Muscle of leg (tissue), 11 donors: Measurements from ENCODE around the gene OR6Q1. TPM values are rescaled to one million over a fixed set of nuclear protein-coding genes. Genes with fewer than 3 reads are reported as not detected.

Source experiments
- DNase-seq: peaks from one replicate; pipeline ENCODE4 v3.0.0; 2013
- H3K27ac ChIP-seq: one replicate; pipeline ENCODE4 v1.5.1; 2013; ENCODE audit warnings: mild to moderate bottlenecking, low read length, control low read depth
- H3K27me3 ChIP-seq: one replicate; pipeline ENCODE4 v1.6.1; 2013; ENCODE audit warnings: low read length; ENCODE audit not compliant: control insufficient read depth, insufficient read depth
- H3K36me3 ChIP-seq: one replicate; pipeline ENCODE4 v1.6.1; 2013; ENCODE audit warnings: low read length; ENCODE audit not compliant: control insufficient read depth, insufficient read depth
- H3K4me1 ChIP-seq: one replicate; pipeline ENCODE4 v1.6.1; 2013; ENCODE audit warnings: low read length; ENCODE audit not compliant: control insufficient read depth, insufficient read depth
- H3K4me3 ChIP-seq: one replicate; pipeline ENCODE4 v1.5.1; 2013; ENCODE audit warnings: low read length, control low read depth
- H3K9me3 ChIP-seq: replicated peaks from 2 replicates; pipeline ENCODE4 v1.6.1; 2013; ENCODE audit warnings: low read depth, low read length; ENCODE audit not compliant: control insufficient read depth
- WGBS: methylation state at CpG from one replicate; pipeline ENCODE4 v1.1.5; 2013; ENCODE audit warnings: missing lambda C conversion rate; ENCODE audit not compliant: insufficient coverage; 5-methylcytosine and 5-hydroxymethylcytosine counted together
- polyA plus RNA-seq, 8 donors: library from polyadenylated mRNA; unstranded; fragments of 120-200 nt; gene quantifications; one replicate each; pipeline versions ENCODE4 v1.2.1 to v1.2.3, GENCODE V29; 2013; ENCODE audit warnings: inconsistent platforms in 1 of 8, low replicate concordance in 1 of 8; ENCODE audit not compliant: insufficient read length in 8 of 8, insufficient read depth in 1 of 8
- total RNA-seq: library from RNA; stranded (reverse); fragments of 120-200 nt; gene quantifications from one replicate; pipeline ENCODE4 v1.2.4, GENCODE V29; 2013

The OR6Q1 gene
- total and polyA plus RNA-seq, 9 donors, result not detected

GRCh38 chr11:58055806-58056401 is 25.2 kb downstream of the OR6Q1 start:
- H3K36me3 ChIP-seq, result no peaks in the 10 kb centered on the region
- no peaks in the 10 kb centered on the region for H3K27me3 ChIP-seq
- no peak overlapping the region for H3K4me3 ChIP-seq
- no CpG with 5 or more reads among the region's 1 CpG for WGBS
- no peak for DNase-seq
- H3K9me3 ChIP-seq, result no peaks in the 10 kb centered on the region
- H3K4me1 ChIP-seq, result peaks cover 15% of the 10 kb centered on the region
- no peak overlapping the region for H3K27ac ChIP-seq

GRCh38 chr11:58057481-58057880 is 26.7 kb downstream of the OR6Q1 start:
- H3K4me3 ChIP-seq, result no peak overlapping the region
- 60% methylated on average over 2 of the region's 3 CpGs for WGBS
- no peaks in the 10 kb centered on the region for H3K36me3 ChIP-seq
- H3K4me1 ChIP-seq, result peaks cover 15% of the 10 kb centered on the region
- H3K27ac ChIP-seq, result no peak overlapping the region
- no peaks in the 10 kb centered on the region for H3K9me3 ChIP-seq
- no peak for DNase-seq
- no peaks in the 10 kb centered on the region for H3K27me3 ChIP-seq

- H3K4me1 ChIP-seq, result peaks cover 15% of the 10 kb centered on the region
- 57% methylated on average over 5 of the region's 13 CpGs for WGBS
- no peaks in the 10 kb centered on the region for H3K27me3 ChIP-seq
- H3K36me3 ChIP-seq, result no peaks in the 10 kb centered on the region
- peak; percentile 28 for DNase-seq
- H3K27ac ChIP-seq, result peak overlapping the region; percentile 70
- no peaks in the 10 kb centered on the region for H3K9me3 ChIP-seq
- H3K4me3 ChIP-seq, result no peak overlapping the region
Measured at GRCh38 chr11:58058276-58059006, 27.7 kb downstream of the OR6Q1 start.

GRCh38 chr11:58059007-58059350 is 28.2 kb downstream of the OR6Q1 start:
- Histone ChIP-seq H3K36me3 (no peaks in the 10 kb centered on the region), H3K27ac (peak overlapping the region; percentile 70), H3K9me3 (no peaks in the 10 kb centered on the region), H3K4me1 (peaks cover 15% of the 10 kb centered on the region), H3K27me3 (no peaks in the 10 kb centered on the region), H3K4me3 (no peak overlapping the region)
- peak; percentile 71 for DNase-seq
- WGBS, result no CpG with 5 or more reads among the region's 4 CpGs

- no peak overlapping the region for H3K4me3 ChIP-seq
- no peak for DNase-seq
- H3K27ac ChIP-seq, result no peak overlapping the region
- no peaks in the 10 kb centered on the region for H3K9me3 ChIP-seq
- peaks cover 15% of the 10 kb centered on the region for H3K4me1 ChIP-seq
- H3K27me3 ChIP-seq, result no peaks in the 10 kb centered on the region
- H3K36me3 ChIP-seq, result no peaks in the 10 kb centered on the region
- 78% methylated on average over 3 of the region's 3 CpGs for WGBS
Measured at GRCh38 chr11:58060535-58060934, 29.8 kb downstream of the OR6Q1 start.

- H3K4me3 ChIP-seq, result no peak overlapping the region
- DNase-seq, result no peak
- H3K27me3 ChIP-seq, result no peaks in the 10 kb centered on the region
- WGBS, result 71% methylated on average over 4 of the region's 6 CpGs
- no peaks in the 10 kb centered on the region for H3K36me3 ChIP-seq
- H3K9me3 ChIP-seq, result no peaks in the 10 kb centered on the region
- peaks cover 15% of the 10 kb centered on the region for H3K4me1 ChIP-seq
- no peak overlapping the region for H3K27ac ChIP-seq
Measured at GRCh38 chr11:58060939-58061672, 30.4 kb downstream of the OR6Q1 start.

GRCh38 chr11:58061813-58062212 is 31.1 kb downstream of the OR6Q1 start:
- H3K36me3 ChIP-seq, result no peaks in the 10 kb centered on the region
- WGBS, result no CpG with 5 or more reads among the region's 6 CpGs
- no peaks in the 10 kb centered on the region for H3K9me3 ChIP-seq

GRCh38 chr11:58067685-58068084 is 36.9 kb downstream of the OR6Q1 start:
- no peak for DNase-seq
- WGBS, result 24% methylated on average over 2 of the region's 5 CpGs
- Histone ChIP-seq H3K4me3 (no peak overlapping the region), H3K27me3 (no peaks in the 10 kb centered on the region), H3K9me3 (no peaks in the 10 kb centered on the region), H3K4me1 (no peaks in the 10 kb centered on the region), H3K27ac (no peak overlapping the region), H3K36me3 (no peaks in the 10 kb centered on the region)

More at GRCh38 chr11:58061813-58062212, 31.1 kb downstream of the OR6Q1 start:
- no peaks in the 10 kb centered on the region for H3K27me3 ChIP-seq
- H3K4me1 ChIP-seq, result peaks cover 15% of the 10 kb centered on the region
- H3K4me3 ChIP-seq, result no peak overlapping the region
- no peak for DNase-seq
- H3K27ac ChIP-seq, result no peak overlapping the region

- WGBS, result 60% methylated on average over 2 of the region's 6 CpGs
- Histone ChIP-seq H3K27me3 (no peaks in the 10 kb centered on the region), H3K36me3 (no peaks in the 10 kb centered on the region), H3K4me3 (no peak overlapping the region), H3K9me3 (no peaks in the 10 kb centered on the region), H3K27ac (no peak overlapping the region), H3K4me1 (no peaks in the 10 kb centered on the region)
- no peak for DNase-seq
Measured at GRCh38 chr11:58068655-58069054, 37.9 kb downstream of the OR6Q1 start.

- Histone ChIP-seq H3K36me3 (no peaks in the 10 kb centered on the region), H3K27ac (no peak overlapping the region), H3K27me3 (no peaks in the 10 kb centered on the region), H3K4me3 (no peak overlapping the region), H3K4me1 (no peaks in the 10 kb centered on the region), H3K9me3 (no peaks in the 10 kb centered on the region)
- no peak for DNase-seq
- WGBS, result 57% methylated on average over 1 of the region's 1 CpG
Measured at GRCh38 chr11:58070585-58070984, 39.8 kb downstream of the OR6Q1 start.
